Astrocyte (in vitro differentiated cells and primary cell): Measurements from ENCODE around the gene PTX4. TPM values are rescaled to one million over a fixed set of nuclear protein-coding genes. Genes with fewer than 3 reads are reported as not detected.

ENCODE experiments used
- DNase-seq: peaks from one replicate; pipeline ENCODE4 v3.0.0-alpha.2; 2010; ENCODE audit warnings: low read depth
- FAIRE-seq: peaks from 2 replicates; lab custom pipeline; 2011; peaks lifted over from hg19 to GRCh38; lab: Jason Lieb, UNC
- H2AFZ ChIP-seq: 2 replicates; pipeline ENCODE4 v1.6.0; 2012; ENCODE audit warnings: low read depth, low read length, inconsistent platforms
- H3K27ac ChIP-seq: 2 replicates; pipeline ENCODE4 v1.5.1; 2011; ENCODE audit warnings: low read depth, low read length, inconsistent platforms
- H3K27me3 ChIP-seq: 2 replicates; pipeline ENCODE4 v1.6.0; 2011; ENCODE audit warnings: low read length, inconsistent platforms; ENCODE audit not compliant: insufficient read depth
- H3K36me3 ChIP-seq: 2 replicates; pipeline ENCODE4 v1.5.1; 2011; ENCODE audit warnings: low read length, inconsistent platforms; ENCODE audit not compliant: insufficient read depth
- H3K4me1 ChIP-seq: 2 replicates; pipeline ENCODE4 v1.5.1; 2011; ENCODE audit warnings: low read length, inconsistent platforms; ENCODE audit not compliant: insufficient read depth
- H3K4me2 ChIP-seq: 2 replicates; pipeline ENCODE4 v1.6.0; 2012; ENCODE audit warnings: low read length, inconsistent platforms
- H3K4me3 ChIP-seq: 2 replicates; pipeline ENCODE4 v1.5.1; 2011; ENCODE audit warnings: low read depth, mild to moderate bottlenecking, low read length, inconsistent platforms; ENCODE audit not compliant: insufficient read depth
- H3K79me2 ChIP-seq: 2 replicates; pipeline ENCODE4 v1.6.0; 2012; ENCODE audit warnings: mild to moderate bottlenecking, low read length, inconsistent platforms; ENCODE audit not compliant: insufficient read depth
- H3K9ac ChIP-seq: 2 replicates; pipeline ENCODE4 v1.6.0; 2012; ENCODE audit warnings: mild to moderate bottlenecking, low read length, inconsistent platforms
- H3K9me3 ChIP-seq: 2 replicates; pipeline ENCODE4 v1.5.1; 2012; ENCODE audit warnings: low read depth, mild to moderate bottlenecking, low read length, inconsistent platforms; ENCODE audit not compliant: insufficient read depth
- H4K20me1 ChIP-seq: 2 replicates; pipeline ENCODE4 v1.6.0; 2012; ENCODE audit warnings: low read length, inconsistent platforms; ENCODE audit not compliant: insufficient read depth
- H3K27ac Mint-ChIP-seq: one replicate; pipeline ENCODE4 v1.8.0; 2021; ENCODE audit warnings: mild to moderate bottlenecking, mixed read lengths; ENCODE audit not compliant: unreplicated experiment
- H3K27me3 Mint-ChIP-seq: one replicate; pipeline ENCODE4 v1.8.0; 2021; ENCODE audit warnings: low read depth, mixed read lengths; ENCODE audit not compliant: unreplicated experiment
- H3K36me3 Mint-ChIP-seq: one replicate; pipeline ENCODE4 v1.8.0; 2021; ENCODE audit warnings: low read depth, mixed read lengths; ENCODE audit not compliant: unreplicated experiment
- H3K4me1 Mint-ChIP-seq: one replicate; pipeline ENCODE4 v1.8.0; 2021; ENCODE audit warnings: low read depth, mixed read lengths; ENCODE audit not compliant: unreplicated experiment
- H3K4me3 Mint-ChIP-seq: one replicate; pipeline ENCODE4 v1.8.0; 2021; ENCODE audit warnings: mild to moderate bottlenecking, moderate library complexity, mixed read lengths; ENCODE audit not compliant: unreplicated experiment
- H3K9me3 Mint-ChIP-seq: one replicate; pipeline ENCODE4 v1.8.0; 2021; ENCODE audit warnings: mild to moderate bottlenecking, mixed read lengths; ENCODE audit not compliant: unreplicated experiment
- CTCF ChIP-seq: IDR thresholded peaks from 2 replicates; pipeline ENCODE4 v1.5.1; 2011; ENCODE audit warnings: low read depth, mild to moderate bottlenecking, inconsistent platforms, low read length, moderate library complexity; ENCODE audit not compliant: insufficient read depth
- EZH2 ChIP-seq: IDR thresholded peaks from 2 replicates; pipeline ENCODE4 v1.6.1; 2012; ENCODE audit warnings: mild to moderate bottlenecking, low read length, inconsistent platforms; ENCODE audit not compliant: insufficient read depth
- total RNA-seq: library from RNA; stranded (reverse); gene quantifications from 2 replicates; pipeline ENCODE4 v1.2.1, GENCODE V29; 2021

PTX4 gene
- total RNA-seq, 1 donor from 2014 or later: not detected

GRCh38 chr16:1508494-1509187 is 19.9 kb upstream of the PTX4 start:
- FAIRE-seq: no peak
- no peaks in the 10 kb centered on the region for H3K36me3 ChIP-seq
- no peak overlapping the region for H3K27ac ChIP-seq
- no peak for DNase-seq
- H3K4me3 Mint-ChIP-seq: no peak overlapping the region
- H3K4me2 ChIP-seq: no peak overlapping the region
- H3K9ac ChIP-seq: no peak overlapping the region
- peaks cover 3% of the 10 kb centered on the region for H3K9me3 Mint-ChIP-seq
- no peaks in the 10 kb centered on the region for H3K4me1 Mint-ChIP-seq
- H3K27me3 ChIP-seq: no peaks in the 10 kb centered on the region
- H4K20me1 ChIP-seq: no peaks in the 10 kb centered on the region
- no peaks in the 10 kb centered on the region for H3K79me2 ChIP-seq
- TF ChIP-seq CTCF (no peak), EZH2 (no peak)
- no peaks in the 10 kb centered on the region for H3K4me1 ChIP-seq
- no peak overlapping the region for H2AFZ ChIP-seq
- no peaks in the 10 kb centered on the region for H3K9me3 ChIP-seq
- no peak overlapping the region for H3K27ac Mint-ChIP-seq
- H3K27me3 Mint-ChIP-seq: no peaks in the 10 kb centered on the region
- no peak overlapping the region for H3K4me3 ChIP-seq
- peaks cover 10% of the 10 kb centered on the region for H3K36me3 Mint-ChIP-seq

- Mint-ChIP-seq H3K4me1 (no peaks in the 10 kb centered on the region), H3K9me3 (no peaks in the 10 kb centered on the region), H3K27me3 (no peaks in the 10 kb centered on the region), H3K27ac (no peak overlapping the region), H3K4me3 (no peak overlapping the region), H3K36me3 (peaks cover 13% of the 10 kb centered on the region)
- H3K27ac ChIP-seq: no peak overlapping the region
- no peak for TF ChIP-seq EZH2
- TF ChIP-seq CTCF: no peak
- H3K4me1 ChIP-seq: no peaks in the 10 kb centered on the region
- FAIRE-seq (no peak), DNase-seq (no peak)
- H3K27me3 ChIP-seq: no peaks in the 10 kb centered on the region
- H3K79me2 ChIP-seq: no peaks in the 10 kb centered on the region
- H4K20me1 ChIP-seq: no peaks in the 10 kb centered on the region
- H3K9ac ChIP-seq: no peak overlapping the region
- no peak overlapping the region for H3K4me3 ChIP-seq
- H2AFZ ChIP-seq: no peak overlapping the region
- no peak overlapping the region for H3K4me2 ChIP-seq
- H3K36me3 ChIP-seq: no peaks in the 10 kb centered on the region
- no peaks in the 10 kb centered on the region for H3K9me3 ChIP-seq
These were observed 17.9 kb upstream of the PTX4 start for GRCh38 chr16:1506494-1507213.

GRCh38 chr16:1505912-1506311 is 17.2 kb upstream of the PTX4 start:
- Mint-ChIP-seq H3K4me1 (no peaks in the 10 kb centered on the region), H3K9me3 (no peaks in the 10 kb centered on the region), H3K27me3 (no peaks in the 10 kb centered on the region), H3K4me3 (no peak overlapping the region), H3K27ac (no peak overlapping the region), H3K36me3 (peaks cover 13% of the 10 kb centered on the region)
- no peak for DNase-seq
- Histone ChIP-seq H3K36me3 (no peaks in the 10 kb centered on the region), H4K20me1 (no peaks in the 10 kb centered on the region), H3K79me2 (no peaks in the 10 kb centered on the region), H3K4me3 (no peak overlapping the region), H2AFZ (no peak overlapping the region), H3K4me2 (no peak overlapping the region), H3K27ac (no peak overlapping the region), H3K4me1 (no peaks in the 10 kb centered on the region), H3K9ac (no peak overlapping the region), H3K9me3 (no peaks in the 10 kb centered on the region), H3K27me3 (no peaks in the 10 kb centered on the region)
- no peak for FAIRE-seq
- TF ChIP-seq CTCF: no peak
